Measurements from ENCODE around the gene RETREG3. TPM values are rescaled to one million over a fixed set of nuclear protein-coding genes. Genes with fewer than 3 reads are reported as not detected.

Gene RETREG3
- total and polyA plus RNA-seq, 2 of the 13 experiments (the other 11 are each of a cell fraction or from before 2014, with no cell fraction given), result 47.0 to 55.8 TPM

DNA sequence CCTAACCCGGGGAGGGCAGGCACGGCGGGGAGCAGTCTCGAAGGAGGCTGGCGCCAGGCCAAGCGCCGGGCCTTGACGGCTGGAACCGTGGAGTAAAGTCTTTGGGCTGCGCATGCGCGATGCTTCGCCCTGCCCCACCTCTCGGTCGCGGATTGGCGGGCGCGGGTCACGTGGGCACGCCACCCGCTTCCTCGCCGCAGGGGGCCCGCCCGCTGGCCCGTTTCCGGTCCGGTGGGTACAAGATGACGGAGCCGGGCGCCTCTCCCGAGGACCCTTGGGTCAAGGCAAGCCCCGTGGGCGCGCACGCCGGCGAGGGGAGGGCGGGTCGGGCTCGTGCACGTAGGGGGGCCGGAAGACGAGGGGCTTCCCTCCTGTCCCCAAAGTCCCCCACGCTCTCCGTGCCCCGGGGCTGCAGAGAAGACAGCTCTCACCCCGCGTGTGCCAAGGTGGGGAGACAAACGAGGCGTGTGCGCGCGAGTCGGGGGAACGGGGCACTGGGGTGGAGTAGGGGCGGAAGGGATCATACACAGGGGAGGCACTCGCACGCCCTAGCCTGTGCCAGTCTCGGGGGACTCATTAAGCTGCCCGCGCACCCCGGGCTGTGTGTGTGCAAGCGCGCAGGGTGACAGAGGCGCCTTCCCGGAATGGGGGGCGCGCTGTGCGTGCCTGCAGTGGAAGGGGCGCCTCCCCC is 42.1 kb downstream of the RETREG3 start, which contains the start of gene MLX (continued):
- TF ChIP-seq EHMT2 (IDR thresholded peaks at IDR 0.05; ENCODE audit: borderline replicate concordance, low read depth, low read length), result no peak
- peak; percentile 58 for TF ChIP-seq FOSL2 (CRISPR knock-in tag; IDR thresholded peaks at IDR 0.05)
- TF ChIP-seq PHB2 (IDR thresholded peaks at IDR 0.05; ENCODE audit: partially characterized antibody), result no peak
- peak; percentile 25 for TF ChIP-seq ATF3 (CRISPR knock-in tag; IDR thresholded peaks at IDR 0.05)
- TF ChIP-seq, protein P1, sequence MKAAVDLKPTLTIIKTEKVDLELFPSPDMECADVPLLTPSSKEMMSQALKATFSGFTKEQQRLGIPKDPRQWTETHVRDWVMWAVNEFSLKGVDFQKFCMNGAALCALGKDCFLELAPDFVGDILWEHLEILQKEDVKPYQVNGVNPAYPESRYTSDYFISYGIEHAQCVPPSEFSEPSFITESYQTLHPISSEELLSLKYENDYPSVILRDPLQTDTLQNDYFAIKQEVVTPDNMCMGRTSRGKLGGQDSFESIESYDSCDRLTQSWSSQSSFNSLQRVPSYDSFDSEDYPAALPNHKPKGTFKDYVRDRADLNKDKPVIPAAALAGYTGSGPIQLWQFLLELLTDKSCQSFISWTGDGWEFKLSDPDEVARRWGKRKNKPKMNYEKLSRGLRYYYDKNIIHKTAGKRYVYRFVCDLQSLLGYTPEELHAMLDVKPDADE (CRISPR knock-in tag; IDR thresholded peaks at IDR 0.05), result 0 out of 2 replicates have a peak, but pooled peaks have one; percentile 37
- TF ChIP-seq ZNF274 (CRISPR knock-in tag; IDR thresholded peaks at IDR 0.05), result peak; percentile 80; the same call in 1 of the 2 replicates
- peak; percentile 74; the same call in 1 of the 2 replicates for TF ChIP-seq ZNF605 (CRISPR knock-in tag; IDR thresholded peaks at IDR 0.05)
- TF ChIP-seq, protein P2, sequence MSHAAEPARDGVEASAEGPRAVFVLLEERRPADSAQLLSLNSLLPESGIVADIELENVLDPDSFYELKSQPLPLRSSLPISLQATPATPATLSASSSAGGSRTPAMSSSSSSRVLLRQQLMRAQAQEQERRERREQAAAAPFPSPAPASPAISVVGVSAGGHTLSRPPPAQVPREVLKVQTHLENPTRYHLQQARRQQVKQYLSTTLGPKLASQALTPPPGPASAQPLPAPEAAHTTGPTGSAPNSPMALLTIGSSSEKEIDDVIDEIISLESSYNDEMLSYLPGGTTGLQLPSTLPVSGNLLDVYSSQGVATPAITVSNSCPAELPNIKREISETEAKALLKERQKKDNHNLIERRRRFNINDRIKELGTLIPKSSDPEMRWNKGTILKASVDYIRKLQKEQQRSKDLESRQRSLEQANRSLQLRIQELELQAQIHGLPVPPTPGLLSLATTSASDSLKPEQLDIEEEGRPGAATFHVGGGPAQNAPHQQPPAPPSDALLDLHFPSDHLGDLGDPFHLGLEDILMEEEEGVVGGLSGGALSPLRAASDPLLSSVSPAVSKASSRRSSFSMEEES (CRISPR knock-in tag; IDR thresholded peaks at IDR 0.05), result peak; percentile 54; the same call in 1 of the 2 replicates
- no peak for TF ChIP-seq PRPF4 (IDR thresholded peaks at IDR 0.05; ENCODE audit: low read depth, low read length, poor library complexity, severe bottlenecking)
- TF ChIP-seq FOXK2 (IDR thresholded peaks at IDR 0.05), result no peak
- no peak for TF ChIP-seq ZNF263 (CRISPR knock-in tag; IDR thresholded peaks at IDR 0.05)
- TF ChIP-seq JUND (CRISPR knock-in tag; IDR thresholded peaks at IDR 0.05), result no peak
- TF ChIP-seq SIN3B (IDR thresholded peaks at IDR 0.05; ENCODE audit: low read length), result peak; percentile 29; the same call in 1 of the 2 replicates
- TF ChIP-seq ZNF432 (CRISPR knock-in tag; IDR thresholded peaks at IDR 0.05; ENCODE audit: borderline replicate concordance), result no peak
- TF ChIP-seq MXD4 (CRISPR knock-in tag; IDR thresholded peaks at IDR 0.05), result peak; percentile 92
- peak; percentile 28; the same call in 1 of the 2 replicates for TF ChIP-seq ARHGAP35 (CRISPR knock-in tag; IDR thresholded peaks at IDR 0.05; ENCODE audit: borderline replicate concordance)
- peak; percentile 81 for TF ChIP-seq YY1 (IDR thresholded peaks at IDR 0.05; ENCODE audit: insufficient read depth, insufficient replicate concordance, low read depth, low read length)
- TF ChIP-seq, protein P3, sequence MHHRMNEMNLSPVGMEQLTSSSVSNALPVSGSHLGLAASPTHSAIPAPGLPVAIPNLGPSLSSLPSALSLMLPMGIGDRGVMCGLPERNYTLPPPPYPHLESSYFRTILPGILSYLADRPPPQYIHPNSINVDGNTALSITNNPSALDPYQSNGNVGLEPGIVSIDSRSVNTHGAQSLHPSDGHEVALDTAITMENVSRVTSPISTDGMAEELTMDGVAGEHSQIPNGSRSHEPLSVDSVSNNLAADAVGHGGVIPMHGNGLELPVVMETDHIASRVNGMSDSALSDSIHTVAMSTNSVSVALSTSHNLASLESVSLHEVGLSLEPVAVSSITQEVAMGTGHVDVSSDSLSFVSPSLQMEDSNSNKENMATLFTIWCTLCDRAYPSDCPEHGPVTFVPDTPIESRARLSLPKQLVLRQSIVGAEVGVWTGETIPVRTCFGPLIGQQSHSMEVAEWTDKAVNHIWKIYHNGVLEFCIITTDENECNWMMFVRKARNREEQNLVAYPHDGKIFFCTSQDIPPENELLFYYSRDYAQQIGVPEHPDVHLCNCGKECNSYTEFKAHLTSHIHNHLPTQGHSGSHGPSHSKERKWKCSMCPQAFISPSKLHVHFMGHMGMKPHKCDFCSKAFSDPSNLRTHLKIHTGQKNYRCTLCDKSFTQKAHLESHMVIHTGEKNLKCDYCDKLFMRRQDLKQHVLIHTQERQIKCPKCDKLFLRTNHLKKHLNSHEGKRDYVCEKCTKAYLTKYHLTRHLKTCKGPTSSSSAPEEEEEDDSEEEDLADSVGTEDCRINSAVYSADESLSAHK (CRISPR knock-in tag; IDR thresholded peaks at IDR 0.05; ENCODE audit: borderline replicate concordance), result 0 out of 2 replicates have a peak, but pooled peaks have one; percentile 58
- peak; percentile 47; the same call in 1 of the 2 replicates for TF ChIP-seq SALL2 (CRISPR knock-in tag; IDR thresholded peaks at IDR 0.05)
- TF ChIP-seq ZNF879 (CRISPR knock-in tag; IDR thresholded peaks at IDR 0.05), result no peak
- TF ChIP-seq ZKSCAN8 (CRISPR knock-in tag; IDR thresholded peaks at IDR 0.05; ENCODE audit: borderline replicate concordance), result peak; percentile 14; the same call in 1 of the 2 replicates
- TF ChIP-seq, protein P4, sequence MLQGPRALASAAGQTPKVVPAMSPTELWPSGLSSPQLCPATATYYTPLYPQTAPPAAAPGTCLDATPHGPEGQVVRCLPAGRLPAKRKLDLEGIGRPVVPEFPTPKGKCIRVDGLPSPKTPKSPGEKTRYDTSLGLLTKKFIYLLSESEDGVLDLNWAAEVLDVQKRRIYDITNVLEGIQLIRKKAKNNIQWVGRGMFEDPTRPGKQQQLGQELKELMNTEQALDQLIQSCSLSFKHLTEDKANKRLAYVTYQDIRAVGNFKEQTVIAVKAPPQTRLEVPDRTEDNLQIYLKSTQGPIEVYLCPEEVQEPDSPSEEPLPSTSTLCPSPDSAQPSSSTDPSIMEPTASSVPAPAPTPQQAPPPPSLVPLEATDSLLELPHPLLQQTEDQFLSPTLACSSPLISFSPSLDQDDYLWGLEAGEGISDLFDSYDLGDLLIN (CRISPR knock-in tag; IDR thresholded peaks at IDR 0.05; ENCODE audit: borderline replicate concordance), result no peak
- TF ChIP-seq ZNF317 (CRISPR knock-in tag; IDR thresholded peaks at IDR 0.05), result peak; percentile 81
- peak; percentile 79; the same call in 1 of the 2 replicates for TF ChIP-seq ZNF292 (CRISPR knock-in tag; IDR thresholded peaks at IDR 0.05; ENCODE audit: borderline replicate concordance, low read depth)

Data from HepG2 (cell line).